Activated naive CD8-positive, alpha-beta T cell (primary cell): ENCODE results near the gene DYRK4.

Experiments used
- H3K27ac Mint-ChIP-seq: one replicate; pipeline ENCODE4 v1.8.0; 2021; ENCODE audit warnings: mixed read lengths
- H3K27me3 Mint-ChIP-seq: one replicate; pipeline ENCODE4 v1.8.0; 2021; ENCODE audit warnings: mixed read lengths
- H3K36me3 Mint-ChIP-seq: one replicate; pipeline ENCODE4 v1.8.0; 2021; ENCODE audit warnings: mixed read lengths
- H3K4me1 Mint-ChIP-seq: one replicate; pipeline ENCODE4 v1.8.0; 2021; ENCODE audit warnings: low read depth, mixed read lengths
- H3K4me3 Mint-ChIP-seq: one replicate; pipeline ENCODE4 v1.8.0; 2021; ENCODE audit warnings: mild to moderate bottlenecking, mixed read lengths
- H3K9me3 Mint-ChIP-seq: one replicate; pipeline ENCODE4 v1.8.0; 2021; ENCODE audit warnings: low read depth, mixed read lengths

DYRK4 gene

DNA sequence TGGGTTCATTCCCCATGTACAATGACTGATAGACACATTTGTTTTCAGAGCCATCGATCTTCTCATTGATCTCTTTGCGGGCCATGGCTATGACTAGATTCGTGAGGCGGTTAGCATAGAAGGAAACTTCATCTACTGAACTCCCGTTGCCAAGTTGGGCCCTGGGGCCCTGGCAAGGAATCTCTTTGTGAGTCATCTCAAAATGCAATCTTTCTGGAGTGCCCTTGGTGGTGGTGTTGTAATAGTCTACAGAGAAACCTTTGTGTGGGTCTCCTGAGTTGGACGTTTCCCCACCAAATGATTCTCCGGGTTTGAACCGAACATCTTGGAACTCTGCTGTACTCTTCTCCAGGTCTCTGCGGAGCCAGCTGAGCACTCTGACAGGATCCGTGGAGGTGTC, 66.4 kb downstream of the DYRK4 start:
- Mint-ChIP-seq H3K36me3 (no peaks in the 10 kb centered on the region), H3K27me3 (peaks cover 1% of the 10 kb centered on the region), H3K27ac (no peak overlapping the region), H3K4me3 (no peak overlapping the region), H3K9me3 (no peaks in the 10 kb centered on the region), H3K4me1 (no peaks in the 10 kb centered on the region)

DNA sequence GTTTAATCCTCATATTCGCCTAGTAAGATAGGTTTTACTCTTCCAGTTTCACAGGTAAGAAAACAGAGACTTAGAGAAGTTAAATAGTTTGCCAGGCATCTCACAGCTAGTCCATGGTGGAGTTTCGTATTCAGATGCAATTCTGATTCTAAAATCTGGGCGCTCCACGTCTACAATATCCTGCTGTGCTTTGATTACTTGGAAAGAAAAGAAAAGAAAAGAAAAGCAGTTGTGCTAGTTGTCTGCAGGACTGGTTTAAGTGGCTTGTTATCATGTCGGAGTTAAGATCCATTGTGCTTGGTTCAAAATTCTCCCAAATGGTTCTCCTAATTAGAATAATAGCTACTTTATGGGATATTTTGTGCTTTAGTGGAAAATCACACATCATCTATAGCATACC, 68.3 kb downstream of the DYRK4 start:
- H3K9me3 Mint-ChIP-seq = no peaks in the 10 kb centered on the region
- no peak overlapping the region for H3K27ac Mint-ChIP-seq
- H3K27me3 Mint-ChIP-seq = peaks cover 1% of the 10 kb centered on the region
- no peak overlapping the region for H3K4me3 Mint-ChIP-seq
- H3K36me3 Mint-ChIP-seq = no peaks in the 10 kb centered on the region
- H3K4me1 Mint-ChIP-seq = no peaks in the 10 kb centered on the region

DNA sequence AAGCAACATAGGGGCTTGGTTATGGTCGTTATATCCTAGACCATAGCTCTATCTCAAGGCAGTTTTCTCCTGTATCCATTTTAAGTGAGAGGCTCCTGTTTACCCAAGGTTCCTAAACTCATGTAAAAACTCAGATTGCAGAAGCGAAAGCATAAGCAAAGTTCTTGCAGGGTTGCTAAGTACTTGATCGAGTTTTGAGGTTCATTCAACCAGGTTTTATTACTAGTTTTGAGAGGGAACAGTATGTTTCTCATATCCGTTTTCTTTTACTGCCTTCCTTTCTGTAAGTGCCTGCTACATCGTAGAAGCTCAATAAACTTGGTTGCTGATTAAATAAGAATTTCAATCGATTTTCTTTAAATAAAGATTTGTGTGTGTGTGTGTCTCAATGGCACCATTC, 81.7 kb downstream of the DYRK4 start:
- Mint-ChIP-seq H3K4me3 (no peak overlapping the region), H3K9me3 (no peaks in the 10 kb centered on the region), H3K27me3 (no peaks in the 10 kb centered on the region), H3K4me1 (peaks cover 11% of the 10 kb centered on the region), H3K27ac (no peak overlapping the region), H3K36me3 (no peaks in the 10 kb centered on the region)

DNA sequence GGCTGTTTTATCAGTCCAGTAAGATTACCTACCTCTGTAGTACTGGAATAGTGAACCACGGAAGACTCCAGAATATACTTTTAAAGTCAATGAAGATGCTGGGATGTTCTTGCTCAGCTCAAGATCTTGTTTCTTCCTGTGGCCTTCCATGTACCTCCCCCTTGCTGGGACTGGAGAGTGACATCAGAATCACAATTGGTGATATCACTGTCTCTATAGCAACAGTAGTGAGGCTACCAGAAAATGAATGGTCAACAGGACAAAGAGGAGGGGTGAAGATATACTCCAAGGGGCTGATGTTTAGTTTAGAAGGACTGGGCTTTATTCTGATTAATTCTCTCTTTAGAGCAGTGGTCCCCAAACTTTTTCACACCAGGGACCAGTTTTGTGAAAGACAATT, 83.0 kb downstream of the DYRK4 start:
- H3K27me3 Mint-ChIP-seq = no peaks in the 10 kb centered on the region
- H3K27ac Mint-ChIP-seq = no peak overlapping the region
- H3K4me1 Mint-ChIP-seq = peaks cover 21% of the 10 kb centered on the region
- no peaks in the 10 kb centered on the region for H3K36me3 Mint-ChIP-seq
- no peak overlapping the region for H3K4me3 Mint-ChIP-seq
- H3K9me3 Mint-ChIP-seq = no peaks in the 10 kb centered on the region

DNA sequence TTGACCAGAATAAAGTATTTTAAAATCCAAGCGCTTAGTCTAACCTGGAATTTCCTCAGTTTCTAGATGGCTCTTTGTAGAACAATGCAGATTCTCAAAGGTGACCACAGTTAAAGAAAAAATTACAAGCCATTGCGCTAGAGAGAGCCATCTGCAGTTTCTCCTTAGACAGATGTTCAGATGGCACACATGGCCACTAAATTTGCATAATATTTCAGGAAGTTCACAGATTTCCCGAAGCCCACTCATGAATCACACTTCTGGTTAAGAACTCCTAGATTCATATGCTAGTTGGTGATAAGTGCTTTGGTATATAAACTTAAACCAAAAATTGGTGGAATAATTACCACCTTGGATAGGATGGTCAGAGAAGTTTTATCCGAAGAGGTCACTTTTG, 86.1 kb downstream of the DYRK4 start:
- Mint-ChIP-seq H3K4me3 (peak overlapping the region; percentile 98), H3K36me3 (no peaks in the 10 kb centered on the region), H3K27me3 (no peaks in the 10 kb centered on the region), H3K4me1 (peaks cover 46% of the 10 kb centered on the region), H3K27ac (peak overlapping the region; percentile 95), H3K9me3 (no peaks in the 10 kb centered on the region)

DNA sequence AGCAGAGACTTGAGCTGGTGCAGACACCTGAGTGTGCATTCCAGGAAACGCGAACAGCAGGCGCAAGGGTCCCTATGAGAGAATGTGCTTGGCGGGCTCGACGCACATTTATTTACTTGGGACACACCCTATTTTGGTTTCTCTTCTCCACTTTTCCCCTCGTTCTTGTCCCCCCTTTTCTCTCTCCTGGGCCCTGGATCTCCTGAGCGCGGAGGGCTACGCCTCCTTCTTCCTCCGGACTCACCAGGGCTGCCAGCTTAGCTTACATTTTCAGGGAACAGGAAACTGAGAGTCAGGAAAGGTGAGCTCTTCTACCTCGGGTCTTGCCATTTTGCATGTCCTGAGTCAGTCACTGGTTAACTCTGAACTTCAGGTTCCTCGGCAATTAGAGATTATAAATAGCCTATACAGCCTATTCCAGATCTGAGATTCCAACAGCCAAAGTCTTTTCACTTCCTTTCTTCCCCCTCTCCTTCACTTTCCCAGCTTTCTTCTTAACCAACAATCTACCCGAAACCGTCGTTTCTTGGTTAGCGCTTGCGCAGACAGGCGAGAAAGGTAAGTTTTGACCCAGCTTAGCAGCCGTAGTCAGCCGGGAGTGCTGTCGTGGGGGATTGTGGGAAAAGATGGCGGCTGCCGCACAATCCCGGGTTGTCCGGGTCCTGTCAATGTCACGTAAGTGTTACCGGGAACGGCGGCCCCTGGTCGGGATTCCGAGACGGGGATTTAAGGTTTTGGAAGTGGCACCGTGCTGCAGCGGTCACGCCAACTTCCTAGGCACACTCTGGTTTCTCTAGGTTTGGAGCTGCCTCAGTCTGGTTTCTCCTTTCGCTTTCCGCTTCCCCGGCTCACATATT, 86.7 kb downstream of the DYRK4 start, which contains the start of the genes AKAP3 and NDUFA9:
AKAP3 (minus strand) TSS at position 551 of the 857 bp plus-strand sequence. CDS start 10,855 bp downstream, outside the sequence.
NDUFA9 (plus strand) TSS at position 614 of the 857 bp plus-strand sequence; CDS start at position 627, 13 bp downstream.
- Mint-ChIP-seq H3K9me3 (no peaks in the 10 kb centered on the region), H3K36me3 (no peaks in the 10 kb centered on the region), H3K4me1 (peaks cover 52% of the 10 kb centered on the region), H3K27ac (peak within 1 kb of the TSS; percentile 95), H3K4me3 (peak within 1 kb of the TSS; percentile 98), H3K27me3 (no peaks in the 10 kb centered on the region)

DNA sequence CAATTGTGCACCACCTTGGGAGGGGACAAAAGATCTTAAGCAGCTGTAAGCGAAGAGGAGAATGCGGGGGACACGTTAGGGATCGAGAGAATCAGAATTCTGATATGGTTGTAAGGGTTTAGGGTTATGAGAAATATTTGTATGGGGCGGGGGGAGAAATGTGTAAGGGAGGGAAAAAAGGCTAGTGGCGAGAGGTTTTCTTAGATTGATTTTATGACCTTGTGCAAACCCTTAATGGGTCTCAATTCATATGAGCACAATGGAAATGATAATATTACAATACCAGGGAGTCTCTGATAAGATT, 87.3 kb downstream of the DYRK4 start:
- Mint-ChIP-seq H3K9me3 (no peaks in the 10 kb centered on the region), H3K27me3 (no peaks in the 10 kb centered on the region), H3K27ac (peak overlapping the region; percentile 95), H3K4me1 (peaks cover 55% of the 10 kb centered on the region), H3K4me3 (peak overlapping the region; percentile 98), H3K36me3 (no peaks in the 10 kb centered on the region)

DNA sequence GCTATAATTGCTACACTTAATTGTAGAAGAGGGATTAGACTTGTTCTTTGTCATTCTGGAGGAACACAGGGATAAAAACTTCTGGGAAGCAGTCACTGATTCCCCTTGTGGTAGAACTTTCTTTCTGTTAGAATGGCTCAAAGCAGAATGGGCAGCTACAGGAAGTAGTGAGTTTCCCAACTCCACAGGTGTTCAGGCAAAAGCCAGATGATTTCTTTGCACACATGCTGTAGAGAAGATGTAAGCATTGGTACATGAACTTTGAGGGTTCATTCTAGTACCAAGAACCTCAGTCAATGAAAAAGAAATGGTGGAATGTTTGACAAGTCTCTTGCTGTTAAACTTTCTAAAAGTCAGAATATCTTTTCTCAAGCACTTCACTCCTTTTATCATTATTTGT, 91.2 kb downstream of the DYRK4 start:
- no peak overlapping the region for H3K4me3 Mint-ChIP-seq
- H3K4me1 Mint-ChIP-seq = peaks cover 47% of the 10 kb centered on the region
- no peaks in the 10 kb centered on the region for H3K27me3 Mint-ChIP-seq
- no peak overlapping the region for H3K27ac Mint-ChIP-seq
- peaks cover 3% of the 10 kb centered on the region for H3K36me3 Mint-ChIP-seq
- no peaks in the 10 kb centered on the region for H3K9me3 Mint-ChIP-seq

DNA sequence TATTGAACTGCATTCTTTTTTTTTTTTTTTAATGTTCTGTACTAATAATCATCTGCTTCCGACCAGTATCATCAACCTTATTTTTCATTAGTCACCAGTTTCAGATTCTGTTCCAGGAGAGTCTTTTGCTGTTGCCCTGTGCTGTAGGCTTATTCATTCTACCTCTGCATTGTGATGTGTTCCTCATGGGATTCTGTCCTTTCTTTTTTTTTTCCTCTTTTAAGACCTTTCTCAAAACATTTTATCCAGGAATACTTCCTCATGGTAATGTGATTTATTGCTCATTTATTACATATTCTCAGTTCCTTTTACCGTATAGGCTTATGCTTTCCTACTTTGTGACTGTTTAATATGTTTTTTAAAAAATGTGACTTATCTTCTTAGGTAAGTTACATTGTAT, 91.7 kb downstream of the DYRK4 start:
- Mint-ChIP-seq H3K4me3 (no peak overlapping the region), H3K27ac (no peak overlapping the region), H3K36me3 (peaks cover 3% of the 10 kb centered on the region), H3K4me1 (peaks cover 45% of the 10 kb centered on the region), H3K27me3 (no peaks in the 10 kb centered on the region), H3K9me3 (no peaks in the 10 kb centered on the region)
